Measurements from ENCODE around the gene ATXN1.
"Not testable (repeated sequence)": the region's sequence is repeated elsewhere in the genome, so short reads cannot be mapped to it uniquely, and the experiment has no call there.

The ATXN1 gene

GRCh38 chr6:16635810-16636602, 125.3 kb downstream of the ATXN1 start:
- DNase-seq, result no peak

GRCh38 chr6:16635291-16635809, 125.9 kb downstream of the ATXN1 start:
- no peak for DNase-seq

- DNase-seq, result no peak
These were observed 126.4 kb downstream of the ATXN1 start for GRCh38 chr6:16634855-16635254.

GRCh38 chr6:16633961-16634360, 127.3 kb downstream of the ATXN1 start:
- DNase-seq, result no peak

- DNase-seq, result no peak
These were observed 127.8 kb downstream of the ATXN1 start for GRCh38 chr6:16633465-16633864.

- no peak for DNase-seq
These were observed 129.2 kb downstream of the ATXN1 start for GRCh38 chr6:16632101-16632500.

- no peak for DNase-seq
These were observed 131.1 kb downstream of the ATXN1 start for GRCh38 chr6:16630026-16630643.

- DNase-seq, result not testable (repeated sequence)
These were observed 132.7 kb downstream of the ATXN1 start for GRCh38 chr6:16628580-16628979.

GRCh38 chr6:16626650-16627049, 134.6 kb downstream of the ATXN1 start:
- no peak for DNase-seq

GRCh38 chr6:16625291-16626265, 135.7 kb downstream of the ATXN1 start:
- no peak for DNase-seq

GRCh38 chr6:16624636-16625290, 136.5 kb downstream of the ATXN1 start:
- DNase-seq, result no peak

- DNase-seq, result no peak
These were observed 137.5 kb downstream of the ATXN1 start for GRCh38 chr6:16623731-16624130.

- no peak for DNase-seq
These were observed 138.1 kb downstream of the ATXN1 start for GRCh38 chr6:16623029-16623653.

- DNase-seq, result no peak
These were observed 139.1 kb downstream of the ATXN1 start for GRCh38 chr6:16622193-16622592.

- DNase-seq, result no peak
These were observed 140.3 kb downstream of the ATXN1 start for GRCh38 chr6:16621002-16621401.

GRCh38 chr6:16619777-16620176, 141.5 kb downstream of the ATXN1 start:
- no peak for DNase-seq

GRCh38 chr6:16618962-16619361, 142.3 kb downstream of the ATXN1 start:
- DNase-seq, result no peak

- not testable (repeated sequence) for DNase-seq
These were observed 146.0 kb downstream of the ATXN1 start for GRCh38 chr6:16615215-16615614.

- not testable (repeated sequence) for DNase-seq
These were observed 147.1 kb downstream of the ATXN1 start for GRCh38 chr6:16614143-16614542.

GRCh38 chr6:16613504-16613903, 147.8 kb downstream of the ATXN1 start:
- DNase-seq, result not testable (repeated sequence)

GRCh38 chr6:16608444-16608843, 152.8 kb downstream of the ATXN1 start:
- DNase-seq, result no peak

GRCh38 chr6:16602035-16602434, 159.2 kb downstream of the ATXN1 start:
- no peak for DNase-seq
